H9 (cell line): Measurements from ENCODE around the gene VOPP1. TPM values are rescaled to one million over a fixed set of nuclear protein-coding genes. Genes with fewer than 3 reads are reported as not detected.

ENCODE experiments used
- DNase-seq: peaks from one replicate; pipeline ENCODE4 v3.0.0-alpha.2; 2017
- H2AFZ ChIP-seq: one replicate; pipeline ENCODE4 v1.6.1; 2013; ENCODE audit warnings: mild to moderate bottlenecking, low read length, control low read depth, moderate library complexity
- H2AK5ac ChIP-seq: 2 replicates; pipeline ENCODE4 v1.6.1; 2013; ENCODE audit warnings: low read length, control low read depth, mixed read lengths; ENCODE audit not compliant: insufficient read length
- H2BK120ac ChIP-seq: one replicate; pipeline ENCODE4 v1.6.1; 2013; ENCODE audit warnings: low read depth, mild to moderate bottlenecking, low read length, control low read depth, inconsistent platforms; ENCODE audit not compliant: poor library complexity, severe bottlenecking
- H2BK12ac ChIP-seq: 2 replicates; pipeline ENCODE4 v1.6.1; 2013; ENCODE audit warnings: low read length, control low read depth, mixed read lengths, low read depth; ENCODE audit not compliant: insufficient read length
- H2BK15ac ChIP-seq: 2 replicates; pipeline ENCODE4 v1.6.1; 2013; ENCODE audit warnings: low read depth, low read length, control low read depth
- H2BK20ac ChIP-seq: one replicate; pipeline ENCODE4 v1.6.1; 2013; ENCODE audit warnings: low read depth, mild to moderate bottlenecking, low read length, control low read depth, inconsistent platforms; ENCODE audit not compliant: poor library complexity, severe bottlenecking
- H2BK5ac ChIP-seq: 2 replicates; pipeline ENCODE4 v1.6.1; 2013; ENCODE audit warnings: low read length, control low read depth, mixed read lengths; ENCODE audit not compliant: insufficient read length
- H3K14ac ChIP-seq: 2 replicates; pipeline ENCODE4 v1.6.1; 2013; ENCODE audit warnings: low read length, control low read depth; ENCODE audit not compliant: insufficient read depth
- H3K18ac ChIP-seq: 2 replicates; pipeline ENCODE4 v1.6.1; 2013; ENCODE audit warnings: low read depth, mild to moderate bottlenecking, mixed read lengths, low read length, control low read depth; ENCODE audit not compliant: insufficient read length
- H3K23ac ChIP-seq: 2 replicates; pipeline ENCODE4 v1.6.1; 2013; ENCODE audit warnings: low read length, control low read depth, mixed read lengths, low read depth; ENCODE audit not compliant: insufficient read length
- H3K23me2 ChIP-seq: 2 replicates; pipeline ENCODE4 v1.6.1; 2013; ENCODE audit warnings: low read depth, mild to moderate bottlenecking, mixed read lengths, low read length, control low read depth; ENCODE audit not compliant: insufficient read length, poor library complexity, severe bottlenecking
- H3K27ac ChIP-seq: 2 replicates; pipeline ENCODE4 v1.5.1; 2013; ENCODE audit warnings: low read length, control low read depth, mixed read lengths, low read depth; ENCODE audit not compliant: insufficient read length
- H3K27me3 ChIP-seq: 2 replicates; pipeline ENCODE4 v1.6.1; 2013; ENCODE audit warnings: low read length, control low read depth, inconsistent platforms; ENCODE audit not compliant: insufficient read depth
- H3K4ac ChIP-seq: 2 replicates; pipeline ENCODE4 v1.6.1; 2013; ENCODE audit warnings: low read depth, mild to moderate bottlenecking, control low read depth, inconsistent platforms, low read length, moderate library complexity
- H3K4me1 ChIP-seq: 2 replicates; pipeline ENCODE4 v1.6.1; 2013; ENCODE audit warnings: low read length, control low read depth, inconsistent platforms; ENCODE audit not compliant: insufficient read depth
- H3K4me2 ChIP-seq: 2 replicates; pipeline ENCODE4 v1.6.1; 2013; ENCODE audit warnings: low read length, control low read depth, mixed read lengths; ENCODE audit not compliant: insufficient read length, insufficient read depth
- H3K56ac ChIP-seq: 2 replicates; pipeline ENCODE4 v1.6.1; 2013; ENCODE audit warnings: low read depth, mild to moderate bottlenecking, mixed read lengths, low read length, control low read depth; ENCODE audit not compliant: insufficient read length
- H3K79me1 ChIP-seq: 2 replicates; pipeline ENCODE4 v1.6.1; 2013; ENCODE audit warnings: low read depth, mild to moderate bottlenecking, moderate library complexity, low read length, control low read depth, inconsistent platforms; ENCODE audit not compliant: insufficient read depth, poor library complexity, severe bottlenecking
- H3K79me2 ChIP-seq: 2 replicates; pipeline ENCODE4 v1.6.1; 2013; ENCODE audit warnings: low read length, control low read depth, inconsistent platforms; ENCODE audit not compliant: insufficient read depth
- H3K9ac ChIP-seq: 2 replicates; pipeline ENCODE4 v1.6.1; 2013; ENCODE audit warnings: low read length, control low read depth, mixed read lengths; ENCODE audit not compliant: insufficient read length; ENCODE audit errors: extremely low read depth
- H3K9me3 ChIP-seq: one replicate; pipeline ENCODE4 v1.6.1; 2013; ENCODE audit warnings: low read depth, low read length, inconsistent platforms; ENCODE audit not compliant: control insufficient read depth
- H3T11ph ChIP-seq: one replicate; pipeline ENCODE4 v1.6.1; 2013; ENCODE audit warnings: mild to moderate bottlenecking, low read length, control low read depth, inconsistent platforms
- H4K20me1 ChIP-seq: one replicate; pipeline ENCODE4 v1.6.1; 2013; ENCODE audit not compliant: control insufficient read depth, insufficient read length, insufficient read depth
- H4K5ac ChIP-seq: 2 replicates; pipeline ENCODE4 v1.6.1; 2013; ENCODE audit warnings: low read depth, mild to moderate bottlenecking, mixed read lengths, low read length, control low read depth; ENCODE audit not compliant: insufficient read length
- H4K8ac ChIP-seq: replicated peaks from 2 replicates; pipeline ENCODE4 v1.6.1; 2013; ENCODE audit warnings: low read length, control low read depth, mixed read lengths, low read depth; ENCODE audit not compliant: insufficient read length
- H4K91ac ChIP-seq: 2 replicates; pipeline ENCODE4 v1.6.1; 2013; ENCODE audit warnings: low read depth, mild to moderate bottlenecking, moderate library complexity, mixed read lengths, low read length, control low read depth; ENCODE audit not compliant: insufficient read length
- H3K27ac Mint-ChIP-seq, 3 experiments: 2 replicates in 2 of 3; 3 replicates in 1 of 3; pipeline ENCODE4 v1.8.0; 2020 to 2021; ENCODE audit warnings: mixed read lengths in 3 of 3, mild to moderate bottlenecking in 1 of 3, moderate library complexity in 1 of 3
- H3K27me3 Mint-ChIP-seq: 2 replicates; pipeline ENCODE4 v1.8.0; 2021; ENCODE audit warnings: low read depth, mild to moderate bottlenecking, moderate library complexity, mixed read lengths
- H3K36me3 Mint-ChIP-seq, 3 experiments: 2 replicates in 2 of 3; 3 replicates in 1 of 3; pipeline ENCODE4 v1.8.0; 2020 to 2021; ENCODE audit warnings: low read depth in 3 of 3, mixed read lengths in 3 of 3; ENCODE audit not compliant: insufficient read depth in 1 of 3
- H3K4me1 Mint-ChIP-seq, 2 experiments: 2 replicates each; pipeline ENCODE4 v1.8.0; 2020; ENCODE audit warnings: mixed read lengths in 2 of 2
- H3K4me3 Mint-ChIP-seq, 2 experiments: 2 replicates in 1 of 2; 3 replicates in 1 of 2; pipeline ENCODE4 v1.8.0; 2020 to 2021; ENCODE audit warnings: mild to moderate bottlenecking in 2 of 2, mixed read lengths in 2 of 2, moderate library complexity in 1 of 2
- H3K9me3 Mint-ChIP-seq, 2 experiments: 2 replicates in 1 of 2; 3 replicates in 1 of 2; pipeline ENCODE4 v1.8.0; 2020; ENCODE audit warnings: mild to moderate bottlenecking in 2 of 2, mixed read lengths in 2 of 2, moderate library complexity in 1 of 2
- CTCF ChIP-seq: fragments of 200-600 bp; sonication (generic); conservative IDR thresholded peaks from 3 replicates; pipeline ENCODE4 v1.8.0; 2021; ENCODE audit warnings: antibody characterized with exemption, mild to moderate bottlenecking
- WGBS: extraction: QIAGEN DNeasy Blood & Tissue Kit; methylation state at CpG from one replicate; pipeline ENCODE4 v1.1.7; 2013; ENCODE audit warnings: missing lambda C conversion rate, low lambda C conversion rate, mixed read lengths; ENCODE audit not compliant: insufficient read length; ENCODE audit errors: extremely low coverage; 5-methylcytosine and 5-hydroxymethylcytosine counted together
- total RNA-seq: library from RNA; stranded (reverse); gene quantifications from 2 replicates; pipeline ENCODE4 v1.2.1, GENCODE V29; 2021

VOPP1 gene
- total RNA-seq, 1 experiment from 2014 or later: 55.7 TPM

DNA sequence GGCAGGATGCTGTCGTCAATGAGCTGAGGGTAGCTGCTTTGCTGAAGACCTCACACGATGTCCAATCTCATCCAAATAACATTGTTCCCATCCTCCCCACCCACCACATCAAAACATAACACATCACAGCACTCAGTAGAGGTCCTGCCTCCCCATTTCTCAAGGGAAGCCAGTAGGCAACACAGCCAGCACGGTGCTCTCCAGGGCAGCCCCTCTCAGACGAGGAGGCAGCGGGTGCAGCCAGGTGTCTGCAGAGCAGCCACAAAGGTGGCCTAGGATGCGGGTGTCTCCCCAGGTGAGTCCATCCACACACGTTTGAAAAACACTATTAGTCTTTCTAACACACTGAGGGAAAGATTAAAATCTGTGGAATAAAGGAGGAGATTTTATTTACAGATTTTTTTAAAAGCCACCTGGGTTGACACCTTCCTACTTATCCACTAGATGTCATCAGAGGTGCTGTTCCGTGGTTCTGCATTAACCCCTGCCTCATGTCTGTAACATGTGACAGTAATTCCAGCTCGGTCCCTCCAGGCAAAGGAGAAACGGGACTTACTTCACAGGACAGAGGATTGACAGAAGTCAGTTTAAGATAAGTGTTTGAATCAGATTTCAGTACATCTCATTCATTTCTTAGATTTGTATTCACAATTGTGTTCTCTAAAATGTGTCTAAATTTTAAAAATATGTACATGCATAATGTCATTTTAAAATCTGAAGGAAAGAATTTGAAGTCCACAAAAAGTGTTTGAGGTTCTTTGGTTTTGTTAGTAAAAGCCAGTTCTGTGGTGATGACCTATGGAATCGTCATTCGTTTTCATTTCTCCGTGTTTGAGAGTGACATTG is 139.1 kb downstream of the VOPP1 start:
- Histone ChIP-seq H4K5ac (no peak overlapping the region), H3K9ac (no peak overlapping the region), H2AK5ac (no peak overlapping the region), H3K56ac (no peak overlapping the region), H2BK5ac (no peak overlapping the region), H3K79me1 (no peaks in the 10 kb centered on the region), H3K79me2 (no peaks in the 10 kb centered on the region), H2AFZ (no peak overlapping the region), H3K14ac (no peak overlapping the region), H3K23me2 (no peaks in the 10 kb centered on the region), H3K4me1 (no peaks in the 10 kb centered on the region), H2BK12ac (no peak overlapping the region), H3K4me2 (no peak overlapping the region), H3K27me3 (no peaks in the 10 kb centered on the region), H3K9me3 (no peaks in the 10 kb centered on the region), H3K4ac (no peak overlapping the region), H3K18ac (no peak overlapping the region), H3T11ph (no peak overlapping the region), H3K23ac (no peak overlapping the region), H2BK20ac (no peak overlapping the region), H2BK120ac (no peak overlapping the region), H4K20me1 (no peaks in the 10 kb centered on the region), H2BK15ac (no peak overlapping the region), H4K8ac (no peak overlapping the region), H3K27ac (no peak overlapping the region), H4K91ac (no peak overlapping the region)
- WGBS: no CpG with 5 or more reads among the region's 13 CpGs
- no peaks in the 10 kb centered on the region; the same call in 1 of the 2 replicates for H3K27me3 Mint-ChIP-seq
- no peak for DNase-seq
- peaks cover 6 to 7% of the 10 kb centered on the region in 2 experiments; a peak in 3 of 4 replicates for H3K4me1 Mint-ChIP-seq
- H3K9me3 Mint-ChIP-seq: no peaks in the 10 kb centered on the region
- 0 out of 7 replicates have a peak overlapping the region, but pooled peaks of 1 of the 3 experiments have one; percentile 23 for H3K27ac Mint-ChIP-seq
- no peak overlapping the region for H3K4me3 Mint-ChIP-seq
- TF ChIP-seq CTCF: peak; percentile 69
- H3K36me3 Mint-ChIP-seq: no peaks in the 10 kb centered on the region
